Measurements from ENCODE around the gene SLC41A3.

- no peak for TF ChIP-seq CTCF (conservative IDR thresholded peaks at IDR 0.05)
- no peak for TF ChIP-seq ZFX (IDR thresholded peaks at IDR 0.05)
Observed at GRCh38 chr3:125960066-125960424, 123.9 kb downstream of the SLC41A3 start.

Measured in C4-2B (cell line).